CD14-positive monocyte (primary cell): ENCODE results near the gene RPN1. TPM values are rescaled to one million over a fixed set of nuclear protein-coding genes. Genes with fewer than 3 reads are reported as not detected.

Source experiments
- DNase-seq, 3 donors: peaks; one replicate each; pipeline ENCODE4 v3.0.0-alpha.2; 2011 to 2022
- H2AFZ ChIP-seq: 2 replicates; pipeline ENCODE4 v1.6.0; 2012; ENCODE audit warnings: mild to moderate bottlenecking, low read depth, low read length, inconsistent platforms; ENCODE audit not compliant: insufficient read depth, poor library complexity, severe bottlenecking
- H3K27ac ChIP-seq, 2 donors: 1 replicate in 1 of 2; 2 replicates in 1 of 2; pipeline ENCODE4 v1.5.1; 2012 to 2013; ENCODE audit warnings: low read length in 2 of 2, control low read depth in 1 of 2, inconsistent platforms in 1 of 2, low read depth in 1 of 2, mild to moderate bottlenecking in 1 of 2
- H3K27me3 ChIP-seq, 2 donors: one replicate each; pipeline versions ENCODE4 v1.6.0 to v1.6.1; 2011 to 2013; ENCODE audit warnings: low read length in 2 of 2; ENCODE audit not compliant: control insufficient read depth in 2 of 2, insufficient read depth in 2 of 2
- H3K36me3 ChIP-seq, 2 donors: replicated peaks in 1 of 2; 1 replicate in 1 of 2; 2 replicates in 1 of 2; pipeline versions ENCODE4 v1.5.1 to v1.6.1; 2012 to 2013; ENCODE audit warnings: low read length in 2 of 2, control low read depth in 1 of 2, inconsistent platforms in 1 of 2, mild to moderate bottlenecking in 1 of 2; ENCODE audit not compliant: insufficient read depth in 2 of 2, control insufficient read depth in 1 of 2
- H3K4me1 ChIP-seq, 2 donors: 1 replicate in 1 of 2; 2 replicates in 1 of 2; pipeline versions ENCODE4 v1.5.1 to v1.6.1; 2012 to 2013; ENCODE audit warnings: low read length in 2 of 2, control low read depth in 1 of 2, inconsistent platforms in 1 of 2, mild to moderate bottlenecking in 1 of 2, moderate library complexity in 1 of 2; ENCODE audit not compliant: insufficient read depth in 2 of 2, control insufficient read depth in 1 of 2
- H3K4me2 ChIP-seq: replicated peaks from 2 replicates; pipeline ENCODE3; 2012; ENCODE audit warnings: low read length, moderate library complexity, mild to moderate bottlenecking; ENCODE audit not compliant: poor library complexity, severe bottlenecking; ENCODE audit errors: extremely low read depth
- H3K4me3 ChIP-seq, 3 experiments: fragments of 200-600 bp in 1 of 3; sonication (generic) in 1 of 3; replicated peaks in 1 of 3; 1 replicate in 2 of 3; 2 replicates in 1 of 3; pipeline ENCODE4 v1.5.1; 2011 to 2013; ENCODE audit warnings: low read length in 3 of 3, mild to moderate bottlenecking in 3 of 3, control low read depth in 2 of 3, low read depth in 2 of 3, inconsistent platforms in 1 of 3, moderate library complexity in 1 of 3
- H3K79me2 ChIP-seq: 2 replicates; pipeline ENCODE4 v1.6.0; 2012; ENCODE audit warnings: mild to moderate bottlenecking, control low read depth, inconsistent platforms, low read length, moderate library complexity; ENCODE audit not compliant: insufficient read depth
- H3K9ac ChIP-seq: 2 replicates; pipeline ENCODE4 v1.6.0; 2017; ENCODE audit warnings: low read length, mild to moderate bottlenecking; ENCODE audit not compliant: insufficient read depth, poor library complexity, severe bottlenecking
- H3K9me3 ChIP-seq, 2 donors: replicated peaks in 1 of 2; 1 replicate in 1 of 2; 2 replicates in 1 of 2; pipeline versions ENCODE4 v1.5.1 to v1.6.1; 2012 to 2013; ENCODE audit warnings: low read length in 2 of 2, control low read depth in 1 of 2; ENCODE audit not compliant: control insufficient read depth in 1 of 2, insufficient read depth in 1 of 2
- H4K20me1 ChIP-seq: 2 replicates; pipeline ENCODE4 v1.6.0; 2012; ENCODE audit warnings: mild to moderate bottlenecking, low read length, control low read depth, moderate library complexity; ENCODE audit not compliant: insufficient read depth
- H3K27ac Mint-ChIP-seq, 7 donors: one replicate each; pipeline ENCODE4 v1.8.0; 2020; ENCODE audit warnings: mild to moderate bottlenecking in 7 of 7, mixed read lengths in 7 of 7, moderate library complexity in 6 of 7, inconsistent platforms in 2 of 7
- H3K27me3 Mint-ChIP-seq, 3 donors: one replicate each; pipeline ENCODE4 v1.8.0; 2021 to 2022; ENCODE audit warnings: low read depth in 3 of 3, mild to moderate bottlenecking in 3 of 3, mixed read lengths in 3 of 3, moderate library complexity in 3 of 3, inconsistent platforms in 1 of 3
- H3K36me3 Mint-ChIP-seq, 2 donors: one replicate each; pipeline ENCODE4 v1.8.0; 2020; ENCODE audit warnings: mixed read lengths in 2 of 2, inconsistent platforms in 1 of 2, mild to moderate bottlenecking in 1 of 2
- H3K4me1 Mint-ChIP-seq: one replicate; pipeline ENCODE4 v1.8.0; 2020; ENCODE audit warnings: mild to moderate bottlenecking, mixed read lengths
- H3K4me3 Mint-ChIP-seq, 2 donors: one replicate each; pipeline ENCODE4 v1.8.0; 2020; ENCODE audit warnings: mild to moderate bottlenecking in 2 of 2, mixed read lengths in 2 of 2, moderate library complexity in 1 of 2
- H3K9me3 Mint-ChIP-seq, 7 donors: one replicate each; pipeline ENCODE4 v1.8.0; 2020 to 2022; ENCODE audit warnings: mixed read lengths in 7 of 7, mild to moderate bottlenecking in 6 of 7, moderate library complexity in 6 of 7, inconsistent platforms in 2 of 7
- WGBS: methylation state at CpG from one replicate; pipeline ENCODE4 v1.1.5; 2013; ENCODE audit warnings: missing lambda C conversion rate; ENCODE audit not compliant: insufficient coverage; 5-methylcytosine and 5-hydroxymethylcytosine counted together
- intact Hi-C, 2 donors: fragments of 100-400 bp; cut with micrococcal nuclease; formaldehyde crosslinking; loops; one replicate each; pipeline versions ENCODE4 v1.15.0 to v1.15.1; 2023
- polyA plus RNA-seq, 3 donors: library from polyadenylated mRNA; depleted of rRNA in 1 of 3; unstranded in 2 of 3; stranded (reverse) in 1 of 3; fragments of 300-500 nt in 2 of 3; fragments of >200 nt in 1 of 3; fragmentation: Illumina TruSeq in 2 of 3; gene quantifications; 1 replicate in 2 of 3; 2 replicates in 1 of 3; pipeline ENCODE4 v1.2.3, GENCODE V29; 2012 to 2021
- TF ChIP-seq, protein P1 (sequence below): fragments of 200-600 bp; IDR thresholded peaks from one replicate; pipeline ENCODE4 v1.8.0; 2022; ENCODE audit warnings: antibody characterized with exemption, mild to moderate bottlenecking

The RPN1 gene
- polyA plus RNA-seq, 3 donors = 112 to 375 (median 354) TPM

DNA sequence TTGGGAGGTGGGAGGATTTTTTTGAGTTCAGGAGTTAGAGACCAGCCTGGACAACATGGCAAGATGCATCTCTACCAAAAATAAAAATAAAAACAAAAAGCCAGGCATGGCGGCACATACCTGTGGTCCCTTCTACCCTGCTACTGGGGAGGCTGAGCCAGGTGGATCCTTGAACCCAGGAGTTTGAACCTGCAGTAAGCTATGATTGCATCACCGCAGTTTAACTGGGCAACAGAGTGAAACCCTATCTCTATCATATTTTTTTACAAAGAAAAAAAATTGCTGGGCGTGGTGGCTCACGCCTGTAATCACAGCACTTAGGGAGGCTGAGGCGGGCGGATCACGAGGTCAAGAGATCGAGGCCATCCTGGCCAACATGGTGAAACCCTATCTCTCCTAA, 35.8 kb upstream of the RPN1 start:
- Histone ChIP-seq H3K4me1 (peaks cover 29 to 31% of the 10 kb centered on the region in 2 donors), H3K79me2 (no peaks in the 10 kb centered on the region), H3K27me3 (no peaks in the 10 kb centered on the region), H3K9me3 (no peaks in the 10 kb centered on the region), H3K27ac (no peak overlapping the region), H3K4me3 (no peak overlapping the region), H2AFZ (no peak overlapping the region), H3K36me3 (no peaks in the 10 kb centered on the region), H3K4me2 (no peak overlapping the region), H4K20me1 (no peaks in the 10 kb centered on the region), H3K9ac (no peak overlapping the region)
- Mint-ChIP-seq H3K4me3 (no peak overlapping the region), H3K27me3 (peaks cover 0 to 3% (median 3%) of the 10 kb centered on the region in 3 donors), H3K27ac (peak overlapping the region in 1 of 7 donors; percentile 43), H3K9me3 (no peaks in the 10 kb centered on the region), H3K36me3 (no peaks in the 10 kb centered on the region), H3K4me1 (peaks cover 22% of the 10 kb centered on the region)
- TF ChIP-seq, protein P1, sequence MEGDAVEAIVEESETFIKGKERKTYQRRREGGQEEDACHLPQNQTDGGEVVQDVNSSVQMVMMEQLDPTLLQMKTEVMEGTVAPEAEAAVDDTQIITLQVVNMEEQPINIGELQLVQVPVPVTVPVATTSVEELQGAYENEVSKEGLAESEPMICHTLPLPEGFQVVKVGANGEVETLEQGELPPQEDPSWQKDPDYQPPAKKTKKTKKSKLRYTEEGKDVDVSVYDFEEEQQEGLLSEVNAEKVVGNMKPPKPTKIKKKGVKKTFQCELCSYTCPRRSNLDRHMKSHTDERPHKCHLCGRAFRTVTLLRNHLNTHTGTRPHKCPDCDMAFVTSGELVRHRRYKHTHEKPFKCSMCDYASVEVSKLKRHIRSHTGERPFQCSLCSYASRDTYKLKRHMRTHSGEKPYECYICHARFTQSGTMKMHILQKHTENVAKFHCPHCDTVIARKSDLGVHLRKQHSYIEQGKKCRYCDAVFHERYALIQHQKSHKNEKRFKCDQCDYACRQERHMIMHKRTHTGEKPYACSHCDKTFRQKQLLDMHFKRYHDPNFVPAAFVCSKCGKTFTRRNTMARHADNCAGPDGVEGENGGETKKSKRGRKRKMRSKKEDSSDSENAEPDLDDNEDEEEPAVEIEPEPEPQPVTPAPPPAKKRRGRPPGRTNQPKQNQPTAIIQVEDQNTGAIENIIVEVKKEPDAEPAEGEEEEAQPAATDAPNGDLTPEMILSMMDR = no peak
- intact Hi-C loops = loop anchor here (10.0 kb wide), 2 partner anchors 48 to 108 kb away; no protein-coding TSS in a partner anchor
- no peak for DNase-seq
- WGBS = 100% methylated on average over 5 of the region's 8 CpGs

DNA sequence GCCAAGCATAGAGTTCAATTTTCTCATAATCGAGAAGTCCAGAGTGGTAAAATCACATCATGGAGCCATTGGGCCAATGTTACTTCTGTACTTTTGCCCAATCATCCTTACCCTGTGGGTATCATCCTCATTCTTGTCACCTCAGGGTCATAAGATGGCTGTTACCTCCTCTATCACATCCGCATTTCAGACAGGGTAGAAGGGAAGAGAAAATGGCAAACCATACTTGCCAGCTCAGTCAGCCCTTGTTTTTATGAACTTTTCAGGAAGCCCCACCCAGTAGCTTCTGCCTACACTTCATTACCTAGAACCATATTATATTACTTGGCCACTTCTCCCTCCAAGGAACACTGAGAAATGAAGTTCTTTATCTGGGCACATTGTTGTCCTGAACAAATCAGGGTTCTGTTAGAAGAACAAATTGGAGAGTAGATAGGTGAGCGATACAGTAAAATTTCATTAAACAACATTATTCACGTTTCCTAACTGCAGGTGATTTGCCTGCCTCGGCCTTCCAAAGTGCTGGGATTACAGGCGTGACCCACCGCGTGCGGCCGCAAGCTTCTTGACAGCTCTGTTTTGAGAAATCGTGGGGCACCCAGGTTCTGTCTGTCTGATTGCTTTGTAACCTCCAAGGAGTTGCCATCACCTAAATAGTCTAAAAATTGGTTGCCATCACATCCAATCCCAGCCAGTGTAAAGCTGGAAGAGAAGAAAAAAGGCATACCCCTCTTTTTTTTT, 34.5 kb upstream of the RPN1 start:
- H2AFZ ChIP-seq = peak overlapping the region; percentile 52
- Mint-ChIP-seq H3K36me3 (no peaks in the 10 kb centered on the region), H3K27ac (peak overlapping the region; percentile 41 to 84 (median 75)), H3K27me3 (peaks cover 0 to 5% (median 3%) of the 10 kb centered on the region in 3 donors), H3K4me3 (peak overlapping the region in 1 of 2 donors; percentile 10), H3K4me1 (peaks cover 30% of the 10 kb centered on the region), H3K9me3 (no peaks in the 10 kb centered on the region)
- H3K9me3 ChIP-seq = no peaks in the 10 kb centered on the region
- no peaks in the 10 kb centered on the region for H3K27me3 ChIP-seq
- peak overlapping the region; percentile 1 to 49 for H3K27ac ChIP-seq
- no peak overlapping the region for H3K4me2 ChIP-seq
- H3K9ac ChIP-seq = no peak overlapping the region
- intact Hi-C loops = loop anchor here (5.0 to 10.0 kb wide), 4 partner anchors 42 to 110 kb away; partner anchors contain the start of gene RAB7A (in 1 of the 2)
- TF ChIP-seq, protein P1 = no peak
- no peaks in the 10 kb centered on the region for H4K20me1 ChIP-seq
- no peaks in the 10 kb centered on the region for H3K36me3 ChIP-seq
- H3K4me3 ChIP-seq = no peak overlapping the region
- H3K79me2 ChIP-seq = no peaks in the 10 kb centered on the region
- peak; percentile 51 to 61 (median 53) for DNase-seq
- 100% methylated on average over 4 of the region's 11 CpGs for WGBS
- H3K4me1 ChIP-seq = peaks cover 36 to 38% of the 10 kb centered on the region in 2 donors
